HG02571 (cell line): ENCODE measurements around the gene GATD1.

Experiments used
- ATAC-seq: cut with Tn5 transposase; IDR thresholded peaks from one replicate; pipeline ENCODE4 v1.9.1; 2021; ENCODE audit warnings: mild to moderate bottlenecking, moderate library complexity; ENCODE audit not compliant: unreplicated experiment

The GATD1 gene

GRCh38 chr11:813072-813455, 35.8 kb upstream of the GATD1 start:
- no peak for ATAC-seq

GRCh38 chr11:812390-812789, 35.1 kb upstream of the GATD1 start:
- no peak for ATAC-seq

- ATAC-seq, result no peak
Observed at GRCh38 chr11:811446-812245, 34.4 kb upstream of the GATD1 start.

- ATAC-seq, result peak; percentile 4
Observed at GRCh38 chr11:810040-810567, 32.8 kb upstream of the GATD1 start.

GRCh38 chr11:809287-810039, 32.2 kb upstream of the GATD1 start, which contains the start of gene RPLP2:
Gene RPLP2, plus strand, starts transcription at chr11:809967. Its CDS starts 268 bp downstream, at chr11:810235.
- peak; percentile 69 for ATAC-seq

GRCh38 chr11:808427-809286, 31.4 kb upstream of the GATD1 start:
- ATAC-seq, result no peak

- no peak for ATAC-seq
Observed at GRCh38 chr11:804599-804964, 27.3 kb upstream of the GATD1 start.

- no peak for ATAC-seq
Observed at GRCh38 chr11:803770-804598, 26.7 kb upstream of the GATD1 start.

GRCh38 chr11:803467-803742, 26.1 kb upstream of the GATD1 start:
- ATAC-seq, result no peak

GRCh38 chr11:802693-803466, 25.6 kb upstream of the GATD1 start:
- ATAC-seq, result no peak

GRCh38 chr11:802018-802617, 24.8 kb upstream of the GATD1 start:
- no peak for ATAC-seq

GRCh38 chr11:801097-801780, 24.0 kb upstream of the GATD1 start:
- no peak for ATAC-seq

GRCh38 chr11:800473-800872, 23.2 kb upstream of the GATD1 start:
- ATAC-seq, result no peak

GRCh38 chr11:799641-800316, 22.5 kb upstream of the GATD1 start:
- ATAC-seq, result no peak

- ATAC-seq, result peak; percentile 49
Observed at GRCh38 chr11:798093-798713, 20.9 kb upstream of the GATD1 start, which contains the start of gene SLC25A22. Gene SLC25A22, minus strand, starts transcription at chr11:798281. Its CDS starts 3,275 bp downstream, at chr11:795006.

GRCh38 chr11:797296-798092, 20.2 kb upstream of the GATD1 start:
- ATAC-seq, result peak; percentile 35
